Measurements from ENCODE around the gene CD300LG. TPM values are rescaled to one million over a fixed set of nuclear protein-coding genes. Genes with fewer than 3 reads are reported as not detected.

CD300LG gene
- total and polyA plus RNA-seq, 8 donors: 0.09 to 4.3 (median 0.43) TPM

DNA sequence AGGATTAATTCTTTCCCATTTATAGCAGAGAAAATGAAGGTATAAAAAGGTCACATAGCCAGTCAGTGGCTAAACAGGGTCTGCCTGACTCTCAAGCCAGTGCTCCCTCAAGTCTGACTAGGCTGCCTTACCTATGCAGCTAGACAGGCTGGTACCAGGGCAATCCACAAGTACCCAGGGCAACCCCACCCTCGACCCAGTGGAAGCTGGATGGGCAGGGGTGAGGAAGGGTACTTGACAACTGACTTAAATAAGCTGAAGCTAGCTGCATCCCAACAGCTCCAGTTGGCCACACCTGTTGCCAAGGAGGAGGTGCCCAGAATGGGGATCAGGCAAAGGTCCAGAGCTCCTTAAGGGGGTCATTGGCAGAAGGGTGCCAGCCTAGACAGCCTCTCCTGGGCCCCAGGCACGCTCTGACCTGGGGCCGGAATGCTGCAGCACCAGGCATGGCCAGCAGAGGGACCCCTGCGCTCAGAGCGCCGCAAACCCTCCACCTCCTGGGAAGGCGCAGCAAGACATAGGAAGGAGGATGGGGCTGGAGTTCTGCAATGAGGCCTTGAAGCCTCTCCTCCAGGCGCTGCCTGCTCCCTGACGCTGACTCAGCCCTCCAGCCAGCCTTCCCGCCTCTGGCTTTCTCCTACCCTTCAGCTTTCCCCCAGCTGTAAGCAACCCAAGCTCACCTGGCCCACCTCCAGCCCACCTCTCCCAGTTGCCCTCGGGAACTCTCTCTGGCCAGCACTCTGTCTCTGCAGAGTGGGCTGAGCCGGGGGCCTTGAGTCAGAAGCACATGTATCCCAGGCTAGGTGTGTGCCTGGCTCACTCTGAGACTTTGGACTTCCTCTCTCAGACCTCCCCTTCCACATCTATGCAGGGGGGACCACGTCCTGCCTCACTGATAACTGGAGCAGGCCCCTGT lies 31.5 kb downstream of the CD300LG start:
- 13 to 18% methylated on average over 13 of the region's 13 CpGs for WGBS, 2 donors
- no peaks in the 10 kb centered on the region for H3K36me3 ChIP-seq
- FAIRE-seq (no peak), ATAC-seq (peak; percentile 87 to 96 (median 92)), DNase-seq (peak; percentile 50 to 90 (median 77))
- TF ChIP-seq, protein P1, sequence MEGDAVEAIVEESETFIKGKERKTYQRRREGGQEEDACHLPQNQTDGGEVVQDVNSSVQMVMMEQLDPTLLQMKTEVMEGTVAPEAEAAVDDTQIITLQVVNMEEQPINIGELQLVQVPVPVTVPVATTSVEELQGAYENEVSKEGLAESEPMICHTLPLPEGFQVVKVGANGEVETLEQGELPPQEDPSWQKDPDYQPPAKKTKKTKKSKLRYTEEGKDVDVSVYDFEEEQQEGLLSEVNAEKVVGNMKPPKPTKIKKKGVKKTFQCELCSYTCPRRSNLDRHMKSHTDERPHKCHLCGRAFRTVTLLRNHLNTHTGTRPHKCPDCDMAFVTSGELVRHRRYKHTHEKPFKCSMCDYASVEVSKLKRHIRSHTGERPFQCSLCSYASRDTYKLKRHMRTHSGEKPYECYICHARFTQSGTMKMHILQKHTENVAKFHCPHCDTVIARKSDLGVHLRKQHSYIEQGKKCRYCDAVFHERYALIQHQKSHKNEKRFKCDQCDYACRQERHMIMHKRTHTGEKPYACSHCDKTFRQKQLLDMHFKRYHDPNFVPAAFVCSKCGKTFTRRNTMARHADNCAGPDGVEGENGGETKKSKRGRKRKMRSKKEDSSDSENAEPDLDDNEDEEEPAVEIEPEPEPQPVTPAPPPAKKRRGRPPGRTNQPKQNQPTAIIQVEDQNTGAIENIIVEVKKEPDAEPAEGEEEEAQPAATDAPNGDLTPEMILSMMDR (IDR thresholded peaks at IDR 0.05): peak; percentile 94 to 96 (median 95)
- intact Hi-C loops (cut with DNase I): loop anchor here in 1 of 3 donors (10.0 kb wide), 1 partner anchor 116 kb away; no protein-coding TSS in a partner anchor
- H3K27me3 ChIP-seq: no peaks in the 10 kb centered on the region
- no peak overlapping the region for H3K4me3 ChIP-seq
- no peaks in the 10 kb centered on the region for H3K4me1 ChIP-seq
- H3K27ac ChIP-seq: no peak overlapping the region
- H3K9me3 ChIP-seq: no peaks in the 10 kb centered on the region

GRCh38 chr17:43879723-43880419 lies 32.9 kb downstream of the CD300LG start:
- Histone ChIP-seq H3K36me3 (no peaks in the 10 kb centered on the region), H3K27ac (no peak overlapping the region), H3K9me3 (no peaks in the 10 kb centered on the region), H3K27me3 (no peaks in the 10 kb centered on the region), H3K4me1 (no peaks in the 10 kb centered on the region), H3K4me3 (no peak overlapping the region)
- 78 to 86% methylated on average over 19 to 20 of the region's 20 CpGs for WGBS, 2 donors
- intact Hi-C loops (cut with DNase I): loop anchor here in 1 of 3 donors (10.0 kb wide), 1 partner anchor 115 kb away; no protein-coding TSS in a partner anchor
- DNase-seq: peak in 1 of 6 donors; percentile 57
- TF ChIP-seq, protein P1 (IDR thresholded peaks at IDR 0.05): no peak
- ATAC-seq: peak in 1 of 4 donors; percentile 6
- FAIRE-seq: no peak

- Histone ChIP-seq H3K4me1 (no peaks in the 10 kb centered on the region), H3K27ac (no peak overlapping the region), H3K9me3 (no peaks in the 10 kb centered on the region), H3K36me3 (no peaks in the 10 kb centered on the region), H3K4me3 (no peak overlapping the region), H3K27me3 (no peaks in the 10 kb centered on the region)
- WGBS, 2 donors: 60 to 66% methylated on average over 20 of the region's 20 CpGs
- intact Hi-C loops (cut with DNase I): no loop called here
- FAIRE-seq (no peak), DNase-seq (peak; percentile 40 to 87 (median 73)), ATAC-seq (peak; percentile 57 to 80 (median 72))
- TF ChIP-seq, protein P1 (IDR thresholded peaks at IDR 0.05): peak; percentile 61 to 78 (median 66)
These were observed 33.5 kb downstream of the CD300LG start for GRCh38 chr17:43880420-43880991.

- WGBS, 2 donors: 87 to 88% methylated on average over 12 of the region's 12 CpGs
- intact Hi-C loops (cut with DNase I): no loop called here
- H3K27me3 ChIP-seq: no peaks in the 10 kb centered on the region
- TF ChIP-seq, protein P1 (IDR thresholded peaks at IDR 0.05): no peak
- no peaks in the 10 kb centered on the region for H3K9me3 ChIP-seq
- no peak overlapping the region for H3K4me3 ChIP-seq
- peak in 1 of 6 donors; percentile 47 for DNase-seq
- H3K27ac ChIP-seq: no peak overlapping the region
- no peaks in the 10 kb centered on the region for H3K36me3 ChIP-seq
- FAIRE-seq: no peak
- H3K4me1 ChIP-seq: no peaks in the 10 kb centered on the region
- ATAC-seq: no peak
These were observed 34.2 kb downstream of the CD300LG start for GRCh38 chr17:43881181-43881580.

All from pancreas (tissue), 10 donors.